ENCODE results near the gene DCBLD1.

- no peak for TF ChIP-seq CTCF (IDR thresholded peaks at IDR 0.05)
- TF ChIP-seq POLR2A (IDR thresholded peaks at IDR 0.05): no peak
- no peak for TF ChIP-seq POLR2AphosphoS5 (IDR thresholded peaks at IDR 0.05; ENCODE audit: insufficient read depth in 1 of 2, low read depth in 1 of 2)
Measured at GRCh38 chr6:117555262-117555849, 72.9 kb downstream of the DCBLD1 start.
